IMR-90 (cell line): ENCODE results near the gene OR10H1.
"Not testable (repeated sequence)": the region's sequence is repeated elsewhere in the genome, so short reads cannot be mapped to it uniquely, and the experiment has no call there.

ENCODE experiments used
- BHLHE40 ChIP-seq: fragments of 150-350 bp; IDR thresholded peaks from 2 replicates; pipeline ENCODE4 v1.6.1; 2016; ENCODE audit warnings: mild to moderate bottlenecking, low read depth, low read length
- CTCF ChIP-seq: conservative IDR thresholded peaks from 2 replicates; pipeline ENCODE4 v1.5.1; 2012; ENCODE audit warnings: mild to moderate bottlenecking, low read depth, low read length, improper control_type of control experiment

GRCh38 chr19:15834232-15834631, 18.8 kb upstream of the OR10H1 start:
- TF ChIP-seq CTCF, BHLHE40: not testable (repeated sequence)
